Transverse colon (tissue), 3 donors: ENCODE measurements around the gene WWOX.

Source experiments
- CTCF ChIP-seq, 5 experiments: fragments of 200-600 bp in 3 of 5; fragments of 450-650 bp in 2 of 5; sonication (generic) in 3 of 5; IDR thresholded peaks; 1 replicate in 2 of 5; 2 replicates in 3 of 5; pipeline ENCODE4 v1.5.1; 2016 to 2017; ENCODE audit warnings: antibody characterized with exemption in 5 of 5, inconsistent platforms in 3 of 5, mild to moderate bottlenecking in 2 of 5, moderate library complexity in 1 of 5
- EP300 ChIP-seq: sonication (generic); formaldehyde crosslinking; IDR thresholded peaks from one replicate; pipeline ENCODE4 v1.6.1; 2017; ENCODE audit warnings: antibody characterized with exemption, low read depth

- no peak for TF ChIP-seq CTCF (IDR thresholded peaks at IDR 0.05)
- no peak for TF ChIP-seq EP300
These were observed 615.7 kb downstream of the WWOX start for GRCh38 chr16:78715106-78715505.
